Right kidney (tissue), 9 donors: ENCODE results near the gene TMX2.
"Not testable (repeated sequence)": the region's sequence is repeated elsewhere in the genome, so short reads cannot be mapped to it uniquely, and the experiment has no call there.

ENCODE experiments used
- DNase-seq: peaks from one replicate; pipeline ENCODE4 v3.0.0-alpha.2; 2016
- long read RNA-seq, 8 donors: transcript quantifications; one replicate each; lab custom pipeline, GENCODE V29; 2026

Gene TMX2
- long read RNA-seq, donor 1, transcript TMX2-201 (8 exons, 1,631 nt): major isoform, 35 of 44 reads
- long read RNA-seq, donor 1, partial matches to known transcripts: 0 of 44 reads
- long read RNA-seq, donor 1, other reads (novel, unspliced or antisense): 0 of 44 reads
- long read RNA-seq, donor 2, transcript TMX2-201 (8 exons, 1,631 nt): major isoform, 15 of 18 reads
- long read RNA-seq, donor 2, partial matches to known transcripts: 0 of 18 reads
- long read RNA-seq, donor 2, other reads (novel, unspliced or antisense): 0 of 18 reads
- long read RNA-seq, donor 3, transcript TMX2-201 (8 exons, 1,631 nt): major isoform, 9 of 11 reads
- long read RNA-seq, donor 3, partial matches to known transcripts: 0 of 11 reads
- long read RNA-seq, donor 3, other reads (novel, unspliced or antisense): 0 of 11 reads
- long read RNA-seq, donor 4, transcript TMX2-202 (7 exons, 1,521 nt): minor isoform, 5 of 21 reads
- long read RNA-seq, donor 4, transcript TMX2-201 (8 exons, 1,631 nt): major isoform, 15 of 21 reads
- long read RNA-seq, donor 4, partial matches to known transcripts: 0 of 21 reads
- long read RNA-seq, donor 4, other reads (novel, unspliced or antisense): 0 of 21 reads
- long read RNA-seq, donor 5, transcript TMX2-201 (8 exons, 1,631 nt): major isoform, 21 of 24 reads
- long read RNA-seq, donor 5, partial matches to known transcripts: 0 of 24 reads
- long read RNA-seq, donor 5, other reads (novel, unspliced or antisense): 0 of 24 reads
- long read RNA-seq, donor 6, transcript TMX2-201 (8 exons, 1,631 nt): major isoform, 17 of 82 reads
- long read RNA-seq, donor 6, partial matches to known transcripts: 59 of 82 reads
- long read RNA-seq, donor 6, other reads (novel, unspliced or antisense): 0 of 82 reads
- long read RNA-seq, donor 7, transcript TMX2-201 (8 exons, 1,631 nt): major isoform, 19 of 26 reads
- long read RNA-seq, donor 7, transcript TMX2-207 (8 exons, 1,697 nt): minor isoform, 5 of 26 reads
- long read RNA-seq, donor 7, partial matches to known transcripts: 0 of 26 reads
- long read RNA-seq, donor 7, other reads (novel, unspliced or antisense): 0 of 26 reads
- long read RNA-seq, donor 8, transcript TMX2-201 (8 exons, 1,631 nt): major isoform, 23 of 27 reads
- long read RNA-seq, donor 8, partial matches to known transcripts: 0 of 27 reads
- long read RNA-seq, donor 8, other reads (novel, unspliced or antisense): 0 of 27 reads

GRCh38 chr11:57712256-57713150, at the start of gene TMX2:
Gene TMX2 (plus strand): TSS chr11:57712593. CDS start chr11:57712619, 26 bp downstream.
- peak; percentile 74 for DNase-seq

GRCh38 chr11:57662893-57663292, 49.5 kb upstream of the TMX2 start:
- no peak for DNase-seq

- DNase-seq: no peak
Measured at GRCh38 chr11:57663975-57664374, 48.4 kb upstream of the TMX2 start.

GRCh38 chr11:57667117-57667735, 45.2 kb upstream of the TMX2 start:
- peak; percentile 99 for DNase-seq

- DNase-seq: peak; percentile 96
Measured at GRCh38 chr11:57667736-57668433, 44.5 kb upstream of the TMX2 start, which contains the start of gene ZDHHC5. Gene ZDHHC5 (plus strand): TSS chr11:57668114. CDS start chr11:57673091, 4,977 bp downstream.

GRCh38 chr11:57668434-57668782, 44.0 kb upstream of the TMX2 start:
- DNase-seq: no peak

GRCh38 chr11:57674251-57674650, 38.1 kb upstream of the TMX2 start:
- DNase-seq: no peak

- no peak for DNase-seq
Measured at GRCh38 chr11:57675176-57675941, 37.0 kb upstream of the TMX2 start.

- no peak for DNase-seq
Measured at GRCh38 chr11:57679396-57679795, 33.0 kb upstream of the TMX2 start.

- no peak for DNase-seq
Measured at GRCh38 chr11:57680552-57680874, 31.9 kb upstream of the TMX2 start.

- DNase-seq: no peak
Measured at GRCh38 chr11:57681168-57681567, 31.2 kb upstream of the TMX2 start.

- DNase-seq: not testable (repeated sequence)
Measured at GRCh38 chr11:57690474-57690873, 21.9 kb upstream of the TMX2 start.

GRCh38 chr11:57698843-57699365, 13.5 kb upstream of the TMX2 start:
- no peak for DNase-seq

GRCh38 chr11:57699813-57700212, 12.6 kb upstream of the TMX2 start:
- DNase-seq: no peak

GRCh38 chr11:57700425-57700824, 12.0 kb upstream of the TMX2 start:
- DNase-seq: no peak

GRCh38 chr11:57703341-57703740, 9.1 kb upstream of the TMX2 start:
- DNase-seq: no peak

- DNase-seq: no peak
Measured at GRCh38 chr11:57704932-57705331, 7.5 kb upstream of the TMX2 start.

- DNase-seq: not testable (repeated sequence)
Measured at GRCh38 chr11:57705432-57705831, 7.0 kb upstream of the TMX2 start.

- no peak for DNase-seq
Measured at GRCh38 chr11:57709802-57710367, 2.5 kb upstream of the TMX2 start.
